ENCODE data around the gene CGN.
A peak's percentile ranks its signal among the peaks of the same experiment; 100 is the strongest.

The CGN gene

DNA sequence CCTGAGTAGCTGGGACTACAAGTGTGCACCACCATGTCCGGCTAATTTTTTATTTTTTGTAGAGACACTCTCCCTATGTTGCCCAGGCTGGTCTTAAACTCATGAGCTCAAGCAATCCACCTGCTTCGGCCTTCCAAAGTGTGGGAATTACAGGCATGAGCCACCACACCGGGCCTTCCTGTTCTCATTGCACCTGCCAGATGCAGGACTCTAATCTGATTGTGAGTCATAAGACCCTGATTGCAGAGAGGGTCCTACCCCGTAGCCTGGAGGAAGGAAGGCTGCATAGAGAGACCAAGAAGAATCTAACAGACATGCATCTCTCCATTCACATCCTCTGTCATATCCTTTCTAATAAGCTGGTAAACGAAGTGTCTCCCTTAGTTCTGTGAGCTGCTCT lies 19.5 kb upstream of the CGN start:
- peak overlapping the region; percentile 38 for H3K27ac ChIP-seq
- TF ChIP-seq, protein P1, sequence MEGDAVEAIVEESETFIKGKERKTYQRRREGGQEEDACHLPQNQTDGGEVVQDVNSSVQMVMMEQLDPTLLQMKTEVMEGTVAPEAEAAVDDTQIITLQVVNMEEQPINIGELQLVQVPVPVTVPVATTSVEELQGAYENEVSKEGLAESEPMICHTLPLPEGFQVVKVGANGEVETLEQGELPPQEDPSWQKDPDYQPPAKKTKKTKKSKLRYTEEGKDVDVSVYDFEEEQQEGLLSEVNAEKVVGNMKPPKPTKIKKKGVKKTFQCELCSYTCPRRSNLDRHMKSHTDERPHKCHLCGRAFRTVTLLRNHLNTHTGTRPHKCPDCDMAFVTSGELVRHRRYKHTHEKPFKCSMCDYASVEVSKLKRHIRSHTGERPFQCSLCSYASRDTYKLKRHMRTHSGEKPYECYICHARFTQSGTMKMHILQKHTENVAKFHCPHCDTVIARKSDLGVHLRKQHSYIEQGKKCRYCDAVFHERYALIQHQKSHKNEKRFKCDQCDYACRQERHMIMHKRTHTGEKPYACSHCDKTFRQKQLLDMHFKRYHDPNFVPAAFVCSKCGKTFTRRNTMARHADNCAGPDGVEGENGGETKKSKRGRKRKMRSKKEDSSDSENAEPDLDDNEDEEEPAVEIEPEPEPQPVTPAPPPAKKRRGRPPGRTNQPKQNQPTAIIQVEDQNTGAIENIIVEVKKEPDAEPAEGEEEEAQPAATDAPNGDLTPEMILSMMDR (IDR thresholded peaks at IDR 0.05) = no peak
- no peak for TF ChIP-seq ZFX (IDR thresholded peaks at IDR 0.05; ENCODE audit: borderline replicate concordance)

DNA sequence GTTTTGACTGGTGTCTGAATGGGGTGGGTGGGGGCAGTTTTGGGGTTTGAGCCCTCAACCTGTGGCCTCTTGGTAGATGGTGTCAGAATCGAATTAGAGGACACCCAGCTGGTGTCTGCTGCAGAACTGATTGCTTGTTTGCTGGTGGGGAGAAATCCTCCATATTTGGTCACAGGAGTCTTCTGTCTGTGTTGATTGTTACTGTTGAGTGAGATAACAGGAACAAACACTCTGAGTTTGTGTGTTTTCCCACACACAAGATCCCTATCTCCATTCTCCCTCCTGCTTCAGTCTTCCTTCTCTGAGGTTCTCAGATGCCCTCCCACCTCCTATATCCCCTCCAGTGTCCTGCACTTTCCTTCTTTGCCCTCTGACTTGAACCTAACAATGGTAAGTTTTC lies 19.1 kb upstream of the CGN start:
- TF ChIP-seq, protein P1 (IDR thresholded peaks at IDR 0.05) = no peak
- no peak for TF ChIP-seq ZFX (IDR thresholded peaks at IDR 0.05; ENCODE audit: borderline replicate concordance)
- peak overlapping the region; percentile 38 for H3K27ac ChIP-seq

DNA sequence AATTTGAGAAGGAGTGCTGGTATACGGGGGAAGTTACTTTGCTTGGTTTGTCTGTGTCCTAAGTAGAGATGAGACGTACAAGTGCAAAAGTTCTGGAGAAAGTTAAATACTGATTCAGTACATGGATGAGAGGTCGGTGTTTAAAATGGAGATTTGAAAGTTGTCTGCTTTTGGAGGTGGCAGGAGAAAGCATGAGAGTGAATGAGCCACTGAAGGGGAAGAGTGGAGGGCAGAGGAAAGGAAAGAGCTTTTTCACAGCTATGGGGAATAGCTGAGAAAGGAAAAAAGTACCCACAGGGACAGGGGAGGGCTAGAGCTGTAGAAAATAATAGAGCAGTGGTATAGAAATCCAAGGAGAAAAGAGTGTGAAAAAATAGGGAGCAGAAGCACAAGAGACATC lies 18.1 kb upstream of the CGN start:
- TF ChIP-seq, protein P1 (IDR thresholded peaks at IDR 0.05) = no peak
- TF ChIP-seq ZFX (IDR thresholded peaks at IDR 0.05; ENCODE audit: borderline replicate concordance) = no peak
- H3K27ac ChIP-seq = peak overlapping the region; percentile 38; the same call in 1 of the 2 replicates

DNA sequence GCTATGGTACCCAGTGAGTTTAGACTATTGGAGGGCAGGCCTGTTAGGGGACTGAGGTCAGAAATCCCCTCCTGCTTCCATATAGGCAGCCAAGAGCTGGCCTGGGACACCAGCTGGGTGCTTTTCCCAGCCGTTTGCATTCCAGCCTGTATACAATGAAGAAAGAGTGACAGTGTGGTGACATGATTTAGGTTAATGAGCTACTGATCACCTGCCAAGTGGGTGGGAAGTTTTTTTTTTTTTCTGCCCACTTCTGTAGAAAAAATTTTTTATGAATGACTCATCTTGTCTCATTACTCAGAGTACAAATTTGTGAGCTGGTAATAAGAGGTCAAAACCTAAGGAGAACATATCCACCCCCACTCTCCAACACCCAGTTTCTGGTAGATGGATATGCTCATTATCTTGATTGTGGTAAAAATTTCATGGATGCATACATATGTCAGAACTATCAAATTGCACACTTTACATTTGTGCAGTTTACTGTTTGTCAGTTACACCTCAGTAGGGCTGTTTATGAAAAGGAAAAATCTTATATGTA lies 16.4 kb upstream of the CGN start:
- TF ChIP-seq ZFX (IDR thresholded peaks at IDR 0.05; ENCODE audit: borderline replicate concordance) = no peak
- TF ChIP-seq, protein P1 (IDR thresholded peaks at IDR 0.05) = no peak

DNA sequence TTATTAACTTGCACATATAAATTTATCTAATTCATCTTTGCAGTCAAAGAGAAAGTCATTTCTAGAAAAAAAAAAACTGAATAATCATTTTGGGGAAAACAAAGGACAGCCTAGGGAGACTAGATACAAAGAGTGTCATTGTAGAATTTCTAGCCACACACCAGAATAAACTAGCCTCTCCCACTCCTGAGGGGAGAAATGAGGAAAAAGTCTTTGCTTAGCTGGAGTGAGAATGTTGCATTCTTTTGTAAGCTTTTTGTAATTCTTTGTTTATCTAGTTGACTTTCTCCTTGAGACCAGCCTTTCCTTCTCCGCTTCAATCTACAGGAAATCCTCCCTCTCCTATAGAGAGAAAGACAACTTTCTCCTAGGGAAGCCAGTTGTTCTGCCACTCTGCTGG lies 15.9 kb upstream of the CGN start:
- TF ChIP-seq ZFX (IDR thresholded peaks at IDR 0.05; ENCODE audit: borderline replicate concordance) = no peak
- TF ChIP-seq, protein P1 (IDR thresholded peaks at IDR 0.05) = no peak
- peak overlapping the region; percentile 34 for H3K27ac ChIP-seq

More for the DNA sequence above, 16.4 kb upstream of the CGN start:
- H3K27ac ChIP-seq = peak overlapping the region; percentile 34

DNA sequence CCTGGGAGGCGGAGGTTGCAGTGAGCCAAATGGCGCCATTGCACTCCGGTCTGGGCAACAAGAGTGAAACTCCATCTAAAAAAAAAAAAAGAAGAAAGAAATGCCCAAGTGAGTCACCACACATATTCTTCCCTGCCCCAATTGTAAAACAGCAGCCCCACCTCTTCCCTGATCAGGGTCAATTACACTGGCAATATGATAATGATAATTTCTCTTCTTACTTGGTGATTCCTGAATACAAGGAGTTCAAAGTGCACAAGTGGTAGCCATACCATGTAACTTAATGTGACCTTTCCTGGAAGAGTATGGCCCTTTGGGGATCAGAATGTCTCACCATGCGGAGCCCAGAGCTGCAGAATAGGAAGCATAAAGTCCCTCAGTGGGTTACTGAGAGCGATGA lies 11.8 kb upstream of the CGN start:
- no peak overlapping the region for H3K27ac ChIP-seq

DNA sequence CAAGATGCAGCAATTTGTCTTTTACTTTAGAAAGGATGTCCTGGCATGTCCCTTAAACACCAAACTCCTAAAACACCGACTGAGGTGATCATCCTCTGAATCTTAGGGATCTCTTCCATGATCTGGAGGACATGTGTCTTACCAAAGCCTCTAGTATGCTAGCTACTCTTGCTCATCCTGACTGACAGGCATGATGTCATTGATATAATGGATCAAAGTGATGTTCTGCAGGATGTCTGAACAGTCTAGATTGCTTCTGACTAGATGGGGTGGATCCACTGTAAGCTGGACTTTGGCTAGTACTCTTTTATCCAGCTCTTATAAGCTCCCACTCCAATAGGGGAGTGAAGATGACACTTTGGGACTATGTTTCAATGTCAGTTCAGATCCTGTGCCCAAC lies 11.3 kb upstream of the CGN start:
- H3K27ac ChIP-seq = no peak overlapping the region
- TF ChIP-seq, protein P1 (IDR thresholded peaks at IDR 0.05) = no peak
- no peak for TF ChIP-seq ZFX (IDR thresholded peaks at IDR 0.05; ENCODE audit: borderline replicate concordance)

More for the DNA sequence above, 11.8 kb upstream of the CGN start:
- TF ChIP-seq ZFX (IDR thresholded peaks at IDR 0.05; ENCODE audit: borderline replicate concordance) = no peak
- TF ChIP-seq, protein P1 (IDR thresholded peaks at IDR 0.05) = no peak
